ENCODE data around the gene EIF1AD.
"Not testable (repeated sequence)": the region's sequence is repeated elsewhere in the genome, so short reads cannot be mapped to it uniquely, and the experiment has no call there.

Gene EIF1AD

DNA sequence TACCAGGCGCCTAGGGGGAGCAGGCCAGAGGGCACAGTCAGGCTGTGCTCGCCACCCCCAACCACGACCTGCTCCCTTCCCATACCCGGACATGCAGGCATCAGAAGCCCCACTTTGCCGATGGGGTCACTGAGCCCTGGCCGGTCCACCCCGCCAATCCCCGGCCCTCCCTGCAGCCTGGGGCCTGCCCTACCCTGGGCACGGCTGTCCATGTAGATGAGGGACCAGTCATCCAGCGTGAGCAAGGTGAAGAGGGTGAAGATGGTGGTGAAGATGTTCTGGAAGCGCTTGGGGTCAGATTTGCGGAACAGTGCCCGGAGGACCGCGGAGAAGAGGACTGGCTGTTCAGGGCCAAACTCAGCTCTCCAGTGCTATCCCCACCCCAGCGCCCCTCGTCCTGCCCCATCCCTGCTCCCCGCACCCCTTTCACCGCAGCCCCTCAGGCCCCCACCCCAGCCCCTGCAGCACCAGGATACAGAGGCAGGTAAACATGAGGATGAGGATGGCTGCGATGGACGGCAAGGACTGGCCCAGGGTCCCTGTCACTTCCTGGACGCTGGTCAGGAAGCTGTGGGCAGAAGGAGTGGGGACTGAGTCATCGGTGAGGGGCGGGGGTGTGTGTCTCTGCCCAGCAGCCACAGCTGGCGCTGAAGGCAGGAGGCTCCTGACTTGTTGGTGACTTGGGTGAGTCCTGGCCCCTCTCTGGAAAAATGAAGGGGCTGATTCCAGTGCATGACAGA lies 18.8 kb upstream of the EIF1AD start:
- DNase-seq = no peak

DNA sequence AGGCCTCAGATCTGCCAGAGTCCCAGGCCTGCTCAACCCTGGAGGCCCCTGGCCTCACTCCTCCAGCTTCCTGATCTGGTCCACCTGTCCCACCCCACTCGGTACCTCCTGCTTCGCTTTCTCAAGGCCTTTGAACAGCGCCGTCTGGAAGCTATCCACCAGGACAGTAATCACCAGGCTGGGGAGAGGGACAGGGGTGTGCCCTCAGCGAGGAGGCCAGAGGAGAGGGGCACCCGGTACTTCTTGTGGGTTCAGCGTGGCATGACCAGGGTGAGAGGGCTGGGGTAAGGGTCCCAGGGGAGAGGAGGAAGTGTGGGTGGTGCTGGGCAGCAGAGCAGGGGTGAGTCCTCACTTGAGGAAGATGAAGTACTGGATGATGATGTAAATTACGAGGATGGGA lies 18.3 kb upstream of the EIF1AD start:
- DNase-seq = no peak

GRCh38 chr11:66017321-66017720 lies 15.4 kb upstream of the EIF1AD start:
- no peak for DNase-seq

DNA sequence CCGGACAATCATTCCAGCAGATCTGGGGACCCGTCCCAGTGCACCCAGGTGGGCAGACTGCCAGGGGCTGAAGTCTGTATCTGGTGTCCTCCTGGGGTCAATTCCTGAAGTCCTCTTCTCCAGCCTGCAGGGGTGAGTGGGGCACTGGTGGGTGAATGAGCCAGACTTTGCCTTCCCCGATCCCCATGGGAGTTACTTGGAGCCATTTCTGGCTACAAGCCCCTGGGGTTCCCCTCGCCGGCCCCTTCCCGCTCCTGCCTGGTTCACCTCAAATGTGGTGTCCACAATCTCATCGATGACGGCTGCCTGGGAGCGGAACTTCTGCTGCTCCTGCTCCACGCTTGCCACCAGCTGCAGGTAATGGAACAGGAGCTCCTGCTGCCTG lies 14.8 kb upstream of the EIF1AD start:
- DNase-seq = no peak

GRCh38 chr11:66015936-66016792 lies 14.2 kb upstream of the EIF1AD start:
- no peak for DNase-seq

GRCh38 chr11:66015454-66015881 lies 13.5 kb upstream of the EIF1AD start:
- no peak for DNase-seq

GRCh38 chr11:66014804-66015453 lies 13.0 kb upstream of the EIF1AD start:
- DNase-seq = no peak

DNA sequence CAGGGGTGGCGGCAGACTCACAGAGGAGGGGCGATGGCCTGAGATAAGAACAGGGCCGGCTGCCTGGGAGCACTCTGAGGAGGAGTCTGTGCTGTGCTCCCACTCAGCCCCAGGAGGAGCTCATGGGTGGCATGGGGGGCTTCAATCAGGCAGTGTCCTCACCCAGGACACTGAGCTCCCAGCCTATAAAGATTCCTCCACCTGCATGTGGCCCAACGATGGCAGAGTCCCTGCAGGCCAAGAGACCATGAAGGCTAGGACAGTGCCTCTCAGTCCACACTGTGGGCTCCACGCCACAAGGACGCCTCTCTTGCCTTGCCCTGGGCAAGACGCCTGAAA lies 11.8 kb upstream of the EIF1AD start:
- no peak for DNase-seq

- no peak for DNase-seq
These were observed 11.2 kb upstream of the EIF1AD start for GRCh38 chr11:66012946-66013761.

DNA sequence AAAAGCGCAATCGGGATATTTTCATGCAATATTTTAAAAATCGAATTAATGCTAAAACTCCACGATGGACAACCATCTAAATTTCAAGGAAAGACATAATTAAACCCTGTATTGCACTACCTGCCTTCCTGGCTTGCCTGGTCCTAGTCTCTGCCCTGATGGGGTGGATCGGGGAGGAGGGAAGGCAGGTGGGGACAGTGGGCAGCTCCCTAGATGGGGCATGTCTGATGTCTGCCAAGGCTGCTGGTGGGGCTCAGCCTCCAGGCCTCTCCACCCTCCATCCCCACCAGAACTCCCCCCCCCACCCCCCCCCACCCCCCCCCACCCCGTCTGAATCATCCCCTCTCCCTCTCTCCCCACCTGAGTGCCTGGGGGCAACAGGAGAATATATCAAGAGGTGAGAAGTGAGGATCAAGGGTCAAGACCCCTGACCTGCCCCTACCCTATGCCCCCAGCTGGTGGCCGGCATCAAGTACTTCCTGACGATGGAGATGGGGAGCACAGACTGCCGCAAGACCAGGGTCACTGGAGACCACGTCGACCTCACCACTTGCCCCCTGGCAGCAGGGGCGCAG lies 10.5 kb upstream of the EIF1AD start:
- DNase-seq = no peak

- DNase-seq = no peak
These were observed 9.9 kb upstream of the EIF1AD start, which contains the start of gene CST6 for GRCh38 chr11:66011785-66012303. Gene CST6 (plus strand): TSS chr11:66012008. CDS start chr11:66012045, 37 bp downstream.

DNA sequence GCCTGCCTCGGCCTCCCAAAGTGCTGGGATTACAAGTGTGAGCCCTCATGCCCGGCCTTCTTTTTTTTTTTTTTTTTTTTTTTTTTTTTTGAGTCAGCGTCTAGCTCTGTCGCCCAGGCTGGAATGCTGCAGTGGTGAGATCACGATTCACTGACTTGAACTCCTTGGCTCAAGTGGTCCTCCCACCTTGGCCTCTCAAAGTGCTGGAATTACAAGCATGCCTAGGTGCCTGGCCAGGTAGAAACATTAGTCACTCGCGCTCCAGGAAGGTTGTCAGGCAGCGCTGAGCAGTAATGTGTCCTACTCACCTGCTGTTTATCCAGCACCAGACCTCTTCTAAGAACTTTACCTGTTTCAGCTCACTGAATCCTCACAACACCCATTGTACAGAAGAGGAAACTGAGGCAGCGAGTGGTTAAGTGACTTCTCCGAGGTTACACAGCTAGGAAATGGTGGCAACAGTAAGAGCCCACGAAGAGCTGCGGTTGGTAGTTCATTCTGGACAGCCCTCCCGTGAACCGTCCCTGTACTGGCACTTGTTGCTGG lies 9.4 kb upstream of the EIF1AD start:
- no peak for DNase-seq

GRCh38 chr11:66010036-66010435 lies 8.1 kb upstream of the EIF1AD start:
- not testable (repeated sequence) for DNase-seq

DNA sequence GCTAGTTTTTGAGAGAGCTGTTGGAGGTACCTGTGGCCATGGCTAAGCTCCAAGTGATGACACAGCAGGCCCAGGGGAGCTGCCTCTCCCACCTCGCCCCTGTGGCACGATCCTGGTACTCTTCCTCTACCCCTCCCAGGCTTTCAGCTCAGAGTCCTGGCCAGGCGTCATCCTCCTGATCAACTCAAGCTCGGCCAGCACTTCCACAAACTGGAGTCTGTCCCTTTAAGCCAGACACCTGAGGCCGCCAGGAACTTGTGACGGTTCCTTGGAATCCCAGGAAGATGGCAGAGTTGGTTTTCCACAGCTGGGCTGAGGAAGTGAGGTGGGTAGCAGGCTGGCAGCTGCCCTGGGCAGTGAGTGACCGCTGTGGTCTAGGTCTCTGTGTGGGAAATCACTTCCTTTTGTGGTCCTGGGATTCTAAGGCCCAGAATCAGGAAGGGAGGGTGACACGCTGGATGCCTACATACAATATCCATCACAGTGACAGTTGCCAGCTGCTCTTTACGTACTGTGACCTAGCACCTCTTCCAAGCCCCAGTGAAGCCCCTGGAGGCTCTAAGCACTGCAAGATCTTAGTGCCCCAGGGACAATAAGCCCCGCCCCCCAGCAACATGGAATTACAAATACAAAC lies 6.6 kb upstream of the EIF1AD start:
- no peak for DNase-seq

- DNase-seq = no peak
These were observed 6.1 kb upstream of the EIF1AD start for GRCh38 chr11:66008095-66008467.

GRCh38 chr11:66007201-66007634 lies 5.3 kb upstream of the EIF1AD start:
- no peak for DNase-seq

- DNase-seq = no peak
These were observed 4.9 kb upstream of the EIF1AD start for GRCh38 chr11:66006891-66007176.

DNA sequence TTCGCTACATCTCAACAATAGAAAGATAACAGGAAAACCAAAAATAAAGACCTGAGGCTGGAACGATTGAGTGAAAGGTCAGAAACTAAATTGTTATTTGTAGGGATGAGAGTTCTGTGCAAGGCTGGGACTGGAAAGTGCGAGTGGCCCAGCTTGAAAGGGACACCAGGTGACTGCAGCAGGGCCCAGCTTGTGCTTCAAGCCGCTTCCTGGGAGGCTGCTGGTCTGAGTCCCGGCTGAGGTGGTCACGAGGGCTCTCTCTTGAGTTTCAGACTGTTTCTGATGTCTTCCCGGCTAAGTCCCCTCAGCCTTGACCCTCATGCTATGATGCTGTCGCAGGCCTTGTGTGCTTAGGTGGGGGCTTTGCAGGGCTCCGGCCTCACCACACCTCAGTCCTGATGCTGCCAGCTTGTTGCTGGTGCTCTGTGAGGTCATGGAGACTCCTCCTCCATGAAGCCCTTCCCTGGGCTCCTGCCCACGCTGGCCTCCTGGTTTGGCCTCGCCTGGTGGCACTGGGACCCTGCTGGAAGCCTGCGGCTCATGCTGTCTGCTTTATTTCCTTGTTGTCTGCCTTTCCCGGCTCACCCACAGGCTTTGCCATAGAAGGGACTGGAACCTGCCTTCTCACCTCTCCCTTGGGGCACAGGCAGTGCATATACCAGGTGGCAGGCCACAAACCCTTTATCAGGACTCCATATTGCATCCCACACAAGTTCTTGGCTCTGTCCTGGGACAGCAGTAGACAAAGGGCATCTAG lies 4.4 kb upstream of the EIF1AD start:
- no peak for DNase-seq

DNA sequence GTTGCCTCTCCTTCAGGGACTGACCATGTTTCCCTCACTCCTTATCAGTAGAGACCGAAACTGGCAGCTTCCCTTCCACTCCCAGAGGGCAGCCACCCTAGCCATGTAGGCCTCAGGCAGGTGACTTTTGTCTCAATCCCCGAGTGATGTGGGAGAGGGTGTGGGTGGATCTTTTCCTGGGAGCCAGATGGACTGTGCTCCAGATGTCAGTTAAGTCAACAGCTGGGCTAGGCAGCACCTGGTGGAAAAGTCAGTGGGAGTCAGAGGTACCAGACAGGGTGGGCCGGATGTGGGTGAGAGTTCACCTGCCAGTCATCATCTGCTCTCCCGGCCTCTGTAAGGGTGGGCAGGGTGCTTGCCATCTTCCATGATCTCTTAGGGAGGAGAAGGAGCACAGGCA lies 2.2 kb upstream of the EIF1AD start:
- no peak for DNase-seq

- DNase-seq = no peak
These were observed 1.3 kb upstream of the EIF1AD start for GRCh38 chr11:66003291-66003690.
